GM12891 (cell line): ENCODE data around the gene FZR1.

Source experiments
- DNase-seq: peaks from one replicate; pipeline ENCODE4 v3.0.0; 2011; ENCODE audit warnings: low spot score; ENCODE audit not compliant: insufficient read length
- FAIRE-seq: peaks from 2 replicates; lab custom pipeline; 2011; peaks lifted over from hg19 to GRCh38; lab: Jason Lieb, UNC
- PAX5 ChIP-seq: IDR thresholded peaks from 2 replicates; pipeline ENCODE4 v1.6.1; 2011; ENCODE audit warnings: low read length, moderate library complexity, mild to moderate bottlenecking; ENCODE audit not compliant: insufficient read depth, severe bottlenecking
- POLR2A ChIP-seq: IDR thresholded peaks from 2 replicates; pipeline ENCODE4 v1.6.1; 2011; ENCODE audit warnings: low read depth, low read length, control low read depth
- POLR2AphosphoS5 ChIP-seq: IDR thresholded peaks from 2 replicates; pipeline ENCODE4 v1.6.1; 2011; ENCODE audit warnings: low read depth, low read length, control low read depth
- POU2F2 ChIP-seq: IDR thresholded peaks from 2 replicates; pipeline ENCODE4 v1.6.1; 2011; ENCODE audit warnings: low read depth, mild to moderate bottlenecking, control low read depth, low read length, moderate library complexity
- SPI1 ChIP-seq: IDR thresholded peaks from 2 replicates; pipeline ENCODE4 v1.6.1; 2011; ENCODE audit warnings: low read depth, low read length, control low read depth
- TAF1 ChIP-seq: IDR thresholded peaks from 2 replicates; pipeline ENCODE4 v1.6.1; 2011; ENCODE audit warnings: low read depth, low read length, control low read depth

Gene FZR1

DNA sequence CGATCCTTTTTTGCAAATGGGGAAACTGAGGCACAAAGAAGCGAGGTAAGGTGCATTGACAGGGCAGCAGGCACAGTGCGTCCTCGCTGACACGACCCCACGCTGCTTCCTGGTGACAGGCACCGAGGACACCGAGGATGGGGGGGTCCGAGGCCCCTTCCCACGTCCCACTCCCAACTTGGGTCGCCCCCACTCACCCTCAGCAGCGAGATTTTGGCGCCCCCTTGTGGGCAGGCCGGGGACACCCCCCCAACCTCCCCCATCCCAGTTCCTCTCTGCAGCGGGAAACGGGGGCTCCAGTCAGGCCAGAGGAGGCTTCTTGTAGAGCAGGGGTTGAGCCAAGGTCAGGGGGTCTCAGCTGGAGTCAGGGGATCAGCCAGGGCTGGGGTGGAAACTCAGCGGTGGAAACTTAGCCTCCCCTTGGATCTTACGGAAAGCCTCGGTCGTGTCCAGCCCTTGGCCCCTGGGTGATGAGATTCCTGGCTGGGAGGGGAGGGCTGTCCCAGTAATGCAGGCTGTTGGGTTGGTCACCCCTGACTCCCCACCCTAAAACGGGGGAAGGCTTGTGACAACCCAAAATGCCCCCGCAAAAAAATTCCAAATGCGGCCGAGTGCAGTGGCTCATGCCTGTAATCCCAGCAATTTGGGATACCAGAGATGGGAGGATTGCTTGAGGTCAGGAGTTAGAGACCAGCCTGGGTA lies 34.0 kb upstream of the FZR1 start:
- FAIRE-seq, result no peak
- DNase-seq, result no peak
- TF ChIP-seq SPI1, result peak; percentile 56; the same call in 1 of the 2 replicates
- TF ChIP-seq POLR2A, result no peak

DNA sequence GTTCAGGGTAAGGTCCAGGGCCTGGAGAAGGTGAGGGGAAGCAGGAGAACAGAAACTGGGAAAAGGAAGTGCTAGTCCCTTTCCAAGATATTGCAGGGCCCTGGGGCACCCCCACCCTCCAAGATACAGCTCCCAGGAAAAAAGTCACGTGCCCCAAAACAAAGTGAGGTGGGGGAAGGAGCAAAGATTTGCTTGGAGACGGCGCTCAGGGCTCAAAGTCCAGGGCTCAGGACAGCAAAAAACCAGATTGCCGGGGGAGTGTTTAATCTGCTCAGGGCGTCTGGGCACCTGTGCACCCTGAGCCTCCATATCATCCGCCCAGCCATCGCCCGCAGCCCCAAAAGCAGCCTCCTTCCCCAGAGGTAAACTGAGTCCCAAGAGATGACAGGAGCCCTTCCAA lies 32.1 kb upstream of the FZR1 start:
- FAIRE-seq (no peak), DNase-seq (no peak)
- TF ChIP-seq POLR2AphosphoS5 (no peak), PAX5 (no peak), SPI1 (no peak), POU2F2 (no peak), POLR2A (no peak), TAF1 (no peak)

DNA sequence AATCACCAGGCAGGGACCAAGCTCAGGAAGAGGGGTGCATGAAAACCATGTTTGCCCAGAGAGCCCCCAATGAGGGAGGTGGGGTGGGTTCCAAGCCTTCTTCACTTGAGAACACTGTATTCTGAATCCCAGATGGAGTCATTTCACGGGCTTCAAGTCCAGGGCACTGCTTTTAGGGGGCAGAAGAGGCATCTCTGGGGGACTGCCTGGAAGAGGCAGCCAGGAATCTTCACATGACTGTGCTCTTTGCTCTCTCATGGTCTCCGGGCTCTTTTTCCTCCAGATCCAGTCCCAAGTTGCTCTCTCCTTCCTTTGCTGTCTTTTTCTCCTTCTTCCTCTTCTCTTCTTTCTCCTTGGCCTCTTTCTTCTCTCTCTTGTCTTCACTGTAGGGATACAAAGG lies 31.5 kb upstream of the FZR1 start:
- FAIRE-seq, result no peak
- TF ChIP-seq SPI1, result no peak
- no peak for TF ChIP-seq POLR2A

DNA sequence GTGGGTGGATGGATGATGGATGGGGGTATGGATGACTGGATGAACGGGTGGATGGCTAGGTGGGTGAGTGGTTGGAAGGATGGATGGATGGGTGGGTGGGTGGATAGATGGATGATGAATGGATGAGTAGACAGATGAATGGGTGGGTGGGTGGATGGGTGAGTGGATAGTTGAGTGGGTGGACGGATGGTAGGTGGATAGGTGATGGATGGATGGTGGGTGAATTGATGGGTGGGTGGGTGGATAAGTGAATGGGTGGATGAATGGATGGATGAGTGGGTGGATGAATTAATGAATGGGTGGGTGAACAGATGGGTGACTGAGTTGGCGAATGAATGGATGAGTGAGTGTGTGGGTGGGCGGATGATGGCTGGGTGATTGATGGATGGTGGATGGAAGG lies 30.7 kb upstream of the FZR1 start:
- FAIRE-seq (no peak), DNase-seq (no peak)
- TF ChIP-seq POLR2AphosphoS5 (no peak), TAF1 (no peak), PAX5 (no peak)

More for the DNA sequence above, 31.5 kb upstream of the FZR1 start:
- DNase-seq, result no peak

DNA sequence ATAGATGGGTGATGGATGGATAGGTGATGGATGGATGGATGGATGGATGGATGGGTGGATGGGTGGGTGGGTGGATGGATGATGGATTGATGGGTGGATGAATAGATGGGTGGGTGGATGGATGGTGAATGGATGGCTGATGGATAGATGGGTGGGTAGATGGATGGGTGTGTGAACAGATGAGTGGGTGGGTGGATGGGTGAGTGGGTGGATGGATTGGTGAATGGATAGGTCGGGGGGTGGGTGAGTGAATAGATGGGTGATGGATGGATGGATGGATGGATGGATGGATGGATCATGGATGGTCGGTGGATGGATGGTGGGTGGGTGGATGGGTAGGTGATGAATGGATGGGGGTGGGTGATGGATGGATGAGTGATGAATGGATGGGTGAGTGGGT lies 29.3 kb upstream of the FZR1 start:
- TF ChIP-seq SPI1 (no peak), PAX5 (no peak), POU2F2 (no peak)
- FAIRE-seq (no peak), DNase-seq (no peak)

DNA sequence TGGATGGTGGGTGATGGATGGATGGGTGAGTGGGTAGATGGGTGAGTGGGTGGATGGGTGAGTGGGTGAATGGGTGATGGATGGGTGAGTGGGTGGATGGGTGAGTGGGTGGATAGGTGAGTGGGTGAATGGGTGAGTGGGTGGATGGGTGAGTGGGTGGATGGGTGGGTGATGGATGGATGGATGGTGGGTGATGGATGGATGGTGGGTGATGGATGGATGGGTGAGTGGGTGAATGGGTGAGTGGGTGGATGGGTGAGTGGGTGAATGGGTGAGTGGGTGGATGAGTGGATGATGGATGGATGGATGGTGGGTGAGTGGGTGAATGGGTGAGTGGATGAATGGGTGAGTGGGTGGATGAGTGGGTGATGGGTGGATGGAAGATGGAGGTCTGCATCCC lies 28.6 kb upstream of the FZR1 start:
- TF ChIP-seq POLR2AphosphoS5, result no peak
- TF ChIP-seq POLR2A, result no peak
- TF ChIP-seq TAF1, result no peak
- FAIRE-seq (peak; percentile 52), DNase-seq (no peak)

DNA sequence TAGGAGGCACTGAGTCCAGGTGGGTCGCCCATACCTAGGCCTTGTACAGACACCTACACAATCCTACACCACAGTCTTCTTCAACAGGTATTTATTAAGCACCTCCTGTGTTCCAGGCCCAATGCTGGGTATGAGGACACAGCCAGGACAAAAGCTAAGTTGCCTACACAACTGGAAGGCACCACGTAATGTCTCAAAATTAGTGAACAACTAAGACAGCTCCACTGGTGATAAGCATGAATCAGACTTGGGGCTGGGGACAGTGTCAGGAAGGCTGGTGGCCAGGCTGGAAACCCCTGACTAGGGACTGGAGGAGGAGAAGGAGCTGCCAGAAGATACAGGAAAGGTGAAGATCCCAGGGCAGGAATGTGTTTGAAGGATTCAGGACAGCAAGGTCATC lies 28.2 kb upstream of the FZR1 start:
- FAIRE-seq (no peak), DNase-seq (no peak)
- TF ChIP-seq POLR2A (no peak), POU2F2 (no peak), POLR2AphosphoS5 (no peak), PAX5 (no peak), SPI1 (no peak), TAF1 (no peak)

DNA sequence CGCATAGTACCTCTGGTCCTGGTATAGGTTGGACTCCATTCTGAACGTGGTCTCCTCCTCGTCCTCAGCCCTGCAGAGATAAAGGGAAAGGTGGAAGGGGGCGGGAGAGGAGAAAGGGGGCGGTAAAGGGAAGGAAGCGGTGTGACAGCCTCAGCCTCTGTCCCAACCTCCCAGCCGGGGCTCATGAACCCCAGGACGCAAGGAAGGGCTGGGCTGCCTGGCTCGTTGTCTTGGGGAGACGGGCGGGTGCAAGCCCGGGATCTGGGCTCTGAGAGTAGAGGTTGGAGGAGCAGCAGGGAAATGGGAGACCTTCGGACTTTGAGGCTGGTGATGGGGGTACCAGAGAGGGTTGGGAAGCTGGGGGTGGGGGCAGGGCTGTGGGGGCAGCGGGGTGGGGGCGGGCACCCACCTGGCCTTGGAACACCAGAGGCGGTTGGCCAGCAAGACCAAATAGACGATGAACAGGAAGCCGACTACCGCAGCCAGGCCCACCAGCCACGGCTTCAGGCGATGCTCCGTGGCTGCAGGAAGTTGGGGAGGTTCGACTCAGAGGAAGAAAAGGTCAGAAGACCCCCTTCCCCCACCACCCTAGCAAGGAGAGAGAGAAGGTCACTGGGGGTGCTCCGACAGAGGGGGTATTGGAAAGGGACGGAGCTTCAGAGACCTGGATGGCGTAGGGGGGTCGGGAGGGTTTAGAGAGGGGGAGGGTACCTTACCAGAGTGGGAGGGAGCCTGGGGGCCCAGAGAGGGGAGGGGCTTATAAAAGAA lies 27.5 kb upstream of the FZR1 start:
- DNase-seq, result no peak
- TF ChIP-seq POLR2A (no peak), POU2F2 (no peak), TAF1 (no peak)
- FAIRE-seq, result no peak

DNA sequence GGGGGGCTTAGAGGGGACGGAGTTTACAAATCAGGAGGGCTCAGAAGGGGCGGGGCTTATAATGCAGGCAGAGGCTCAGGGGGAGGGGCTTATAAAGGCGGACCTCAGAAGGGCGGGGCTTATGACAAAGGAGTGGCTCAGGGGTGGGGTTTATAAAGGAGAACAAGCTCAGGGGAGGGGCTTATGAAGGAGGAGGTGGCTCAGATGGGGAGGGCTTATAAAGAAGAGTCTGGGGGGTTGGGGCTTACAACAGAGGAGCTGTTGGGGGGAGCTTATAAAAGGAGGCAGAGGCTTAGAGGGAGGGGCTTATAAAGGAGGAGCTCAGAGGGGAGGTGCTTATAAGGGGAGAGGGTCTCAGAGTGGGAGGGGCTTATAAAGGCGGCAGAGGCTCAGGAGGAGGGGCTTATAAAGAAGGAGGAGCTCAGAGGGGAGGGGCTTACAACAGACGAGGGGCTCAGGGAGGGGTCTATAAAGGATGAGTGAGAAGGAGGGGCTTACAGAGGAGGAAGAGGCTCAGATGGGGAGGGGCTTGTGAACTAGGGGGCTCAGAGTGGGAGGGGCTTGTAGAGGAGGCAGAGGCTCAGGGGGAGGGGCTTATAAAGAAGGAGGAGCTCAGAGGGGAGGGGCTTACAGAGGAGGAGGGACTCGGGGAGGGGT lies 26.8 kb upstream of the FZR1 start:
- TF ChIP-seq SPI1, result no peak
- no peak for TF ChIP-seq POLR2A
- TF ChIP-seq POU2F2, result no peak
- TF ChIP-seq POLR2AphosphoS5, result no peak
- no peak for TF ChIP-seq TAF1
- TF ChIP-seq PAX5, result no peak
- FAIRE-seq (no peak), DNase-seq (no peak)

DNA sequence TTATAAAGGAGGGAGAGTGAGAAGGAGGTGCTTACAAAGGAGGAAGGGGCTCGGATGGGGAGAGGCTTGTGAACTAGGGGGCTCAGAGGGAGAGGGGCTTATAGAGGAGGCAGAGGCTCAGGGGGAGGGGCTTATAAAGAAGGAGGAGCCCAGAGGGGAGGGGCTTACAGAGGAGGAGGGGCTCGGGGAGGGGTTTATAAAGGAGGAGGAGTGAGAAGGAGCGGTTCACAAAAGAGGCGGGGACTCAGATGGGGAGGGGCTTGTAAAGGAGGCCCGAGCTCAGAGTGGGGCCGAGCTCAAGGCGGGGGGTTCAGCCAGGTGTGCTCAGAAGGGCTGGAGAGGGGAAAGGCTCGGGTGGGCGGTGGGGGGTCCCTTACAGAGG lies 26.3 kb upstream of the FZR1 start:
- DNase-seq, result no peak

More for the DNA sequence above, 26.3 kb upstream of the FZR1 start:
- no peak for FAIRE-seq
- TF ChIP-seq SPI1 (no peak), POLR2AphosphoS5 (no peak), POLR2A (no peak), PAX5 (no peak), POU2F2 (no peak), TAF1 (no peak)
